Panc1 (cell line): Measurements from ENCODE around the gene STYXL1. TPM values are rescaled to one million over a fixed set of nuclear protein-coding genes. Genes with fewer than 3 reads are reported as not detected.

Experiments used
- ATAC-seq: fragments of 200-7000 bp; cut with Tn5 transposase; 2 replicates; pipeline ENCODE4 v1.9.1; 2020; ENCODE audit warnings: mild to moderate bottlenecking, moderate library complexity
- BruUV-seq: library from RNA; stranded (reverse); fragments of 400-500 nt; replicated peaks from 2 replicates; lab custom pipeline; 2021; lab: Mats Ljungman, UMichigan
- CTCF ChIA-PET: fragments of 300-600 bp; sonication (Branson Sonifier 250); formaldehyde crosslinking; loops from one replicate; lab custom pipeline; 2022; ENCODE audit warnings: antibody characterized with exemption; lab: Charles Lee
- POLR2A ChIA-PET: fragments of 300-600 bp; sonication (Branson Sonifier 250); formaldehyde crosslinking; loops from one replicate; lab custom pipeline; 2022; ENCODE audit warnings: antibody characterized with exemption; lab: Charles Lee
- DNase-seq: peaks from one replicate; pipeline ENCODE4 v3.0.0-alpha.2; 2010; ENCODE audit warnings: low read depth, low spot score
- H3K27ac ChIP-seq: 2 replicates; pipeline ENCODE4 v1.5.1; 2011; ENCODE audit warnings: mild to moderate bottlenecking, low read length, inconsistent platforms
- H3K27me3 ChIP-seq: fragments of 200-500 bp; sonication (Bioruptor generic); 2 replicates; pipeline ENCODE4 v1.6.0; 2014; ENCODE audit warnings: low read length, inconsistent platforms; ENCODE audit not compliant: control insufficient read depth, insufficient read depth
- H3K36me3 ChIP-seq: fragments of 200-500 bp; sonication (Bioruptor generic); 2 replicates; pipeline ENCODE4 v1.5.1; 2014; ENCODE audit warnings: inconsistent platforms, mild to moderate bottlenecking, low read length, moderate library complexity; ENCODE audit not compliant: control insufficient read depth, insufficient read depth
- H3K4me1 ChIP-seq: 2 replicates; pipeline ENCODE4 v1.5.1; 2011; ENCODE audit warnings: inconsistent platforms, mild to moderate bottlenecking, low read length, moderate library complexity; ENCODE audit not compliant: control insufficient read depth, insufficient read depth
- H3K4me3 ChIP-seq, 2 experiments: 2 replicates each; pipeline ENCODE4 v1.5.1; 2011 to 2012; ENCODE audit warnings: low read depth in 2 of 2, low read length in 2 of 2, mild to moderate bottlenecking in 2 of 2, inconsistent platforms in 1 of 2, moderate library complexity in 1 of 2
- H3K9me3 ChIP-seq: fragments of 200-500 bp; sonication (Bioruptor generic); 2 replicates; pipeline ENCODE4 v1.5.1; 2014; ENCODE audit warnings: low read depth, mild to moderate bottlenecking, inconsistent platforms, low read length, moderate library complexity; ENCODE audit not compliant: control insufficient read depth, insufficient read depth
- POLR2AphosphoS5 ChIP-seq: IDR thresholded peaks from 2 replicates; pipeline ENCODE4 v1.6.1; 2012; ENCODE audit warnings: mild to moderate bottlenecking, low read depth, low read length, moderate library complexity
- SIN3A ChIP-seq: IDR thresholded peaks from 2 replicates; pipeline ENCODE4 v1.6.1; 2012; ENCODE audit warnings: low read depth, mild to moderate bottlenecking, low read length, moderate library complexity, borderline replicate concordance; ENCODE audit not compliant: insufficient read depth
- TCF7L2 ChIP-seq: IDR thresholded peaks from 2 replicates; pipeline ENCODE4 v1.6.1; 2011; ENCODE audit warnings: mild to moderate bottlenecking, low read depth, low read length, inconsistent platforms
- in situ Hi-C: cut with HindIII; loops from 2 replicates; pipeline ENCODE4 v1.10.0; 2016; ENCODE audit warnings: low sequenced_read_pairs, low pct_unique_long_range_greater_than_20kb
- intact Hi-C: fragments of 100-400 bp; cut with micrococcal nuclease; formaldehyde crosslinking; loops from one replicate; pipeline ENCODE4 v1.10.0; 2022; ENCODE audit not compliant: unreplicated experiment
- total RNA-seq: library from RNA; stranded (reverse); gene quantifications from one replicate; pipeline ENCODE4 v1.2.1, GENCODE V29; 2021; ENCODE audit not compliant: unreplicated experiment
- TF ChIP-seq, protein P1 (sequence below): fragments of 450-650 bp; IDR thresholded peaks from 2 replicates; pipeline ENCODE4 v1.5.1; 2017; ENCODE audit warnings: mild to moderate bottlenecking
- TF ChIP-seq, protein P2 (sequence below), 2 experiments: IDR thresholded peaks; 2 replicates each; pipeline ENCODE4 v1.6.1; 2011 to 2012; ENCODE audit warnings: low read depth in 2 of 2, control low read depth in 1 of 2, low read length in 1 of 2, mild to moderate bottlenecking in 1 of 2, moderate library complexity in 1 of 2; ENCODE audit not compliant: insufficient read depth in 1 of 2

STYXL1 gene
- total RNA-seq, 1 experiment from 2014 or later: 57.6 TPM

DNA sequence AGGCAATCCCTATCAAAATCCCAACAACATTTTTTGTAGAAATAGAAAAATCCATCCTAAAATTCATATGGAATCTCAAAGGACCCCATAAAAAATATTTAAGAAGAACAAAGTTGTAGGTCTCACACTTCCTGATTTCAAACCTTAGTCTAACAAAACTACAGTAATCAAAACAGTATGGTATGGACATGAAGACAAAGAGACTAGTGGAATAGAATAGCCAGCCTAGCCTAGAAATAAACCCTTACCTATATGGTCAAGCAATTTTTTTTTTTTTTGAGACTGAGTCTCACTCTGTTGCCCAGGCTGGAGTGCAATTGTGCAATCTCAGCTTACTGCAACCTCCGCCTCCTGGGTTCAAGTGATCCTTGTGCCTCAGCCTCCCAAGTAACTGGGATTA lies 49.8 kb downstream of the STYXL1 start:
- intact Hi-C loops: loop anchor here (10.0 kb wide), 1 partner anchor 123 kb away; the partner anchor contains the start of gene RHBDD2
- in situ Hi-C loops: no loop called here
- CTCF ChIA-PET: no interaction called here

DNA sequence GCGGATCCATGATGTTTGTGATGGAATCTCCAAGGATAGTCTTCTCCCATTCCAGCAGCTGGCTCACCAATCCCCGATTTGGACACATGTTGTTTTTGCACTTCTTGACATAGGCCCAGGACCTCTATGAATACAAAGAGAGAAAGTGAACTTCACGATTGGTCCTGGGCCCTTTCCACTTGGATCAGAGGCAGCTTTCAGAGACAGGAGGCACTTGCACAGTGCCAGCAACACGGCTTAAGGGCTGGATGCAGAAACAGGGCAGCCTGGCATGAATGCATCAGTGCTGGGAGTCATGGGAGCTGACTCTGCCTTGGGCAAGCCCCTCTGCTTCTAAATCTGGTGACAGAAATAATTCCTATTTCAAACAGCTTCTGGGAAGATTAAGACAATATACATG lies 51.3 kb downstream of the STYXL1 start:
- TF ChIP-seq, protein P1, sequence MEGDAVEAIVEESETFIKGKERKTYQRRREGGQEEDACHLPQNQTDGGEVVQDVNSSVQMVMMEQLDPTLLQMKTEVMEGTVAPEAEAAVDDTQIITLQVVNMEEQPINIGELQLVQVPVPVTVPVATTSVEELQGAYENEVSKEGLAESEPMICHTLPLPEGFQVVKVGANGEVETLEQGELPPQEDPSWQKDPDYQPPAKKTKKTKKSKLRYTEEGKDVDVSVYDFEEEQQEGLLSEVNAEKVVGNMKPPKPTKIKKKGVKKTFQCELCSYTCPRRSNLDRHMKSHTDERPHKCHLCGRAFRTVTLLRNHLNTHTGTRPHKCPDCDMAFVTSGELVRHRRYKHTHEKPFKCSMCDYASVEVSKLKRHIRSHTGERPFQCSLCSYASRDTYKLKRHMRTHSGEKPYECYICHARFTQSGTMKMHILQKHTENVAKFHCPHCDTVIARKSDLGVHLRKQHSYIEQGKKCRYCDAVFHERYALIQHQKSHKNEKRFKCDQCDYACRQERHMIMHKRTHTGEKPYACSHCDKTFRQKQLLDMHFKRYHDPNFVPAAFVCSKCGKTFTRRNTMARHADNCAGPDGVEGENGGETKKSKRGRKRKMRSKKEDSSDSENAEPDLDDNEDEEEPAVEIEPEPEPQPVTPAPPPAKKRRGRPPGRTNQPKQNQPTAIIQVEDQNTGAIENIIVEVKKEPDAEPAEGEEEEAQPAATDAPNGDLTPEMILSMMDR: no peak
- TF ChIP-seq POLR2AphosphoS5 (no peak), SIN3A (no peak), TCF7L2 (no peak)
- TF ChIP-seq, protein P2, sequence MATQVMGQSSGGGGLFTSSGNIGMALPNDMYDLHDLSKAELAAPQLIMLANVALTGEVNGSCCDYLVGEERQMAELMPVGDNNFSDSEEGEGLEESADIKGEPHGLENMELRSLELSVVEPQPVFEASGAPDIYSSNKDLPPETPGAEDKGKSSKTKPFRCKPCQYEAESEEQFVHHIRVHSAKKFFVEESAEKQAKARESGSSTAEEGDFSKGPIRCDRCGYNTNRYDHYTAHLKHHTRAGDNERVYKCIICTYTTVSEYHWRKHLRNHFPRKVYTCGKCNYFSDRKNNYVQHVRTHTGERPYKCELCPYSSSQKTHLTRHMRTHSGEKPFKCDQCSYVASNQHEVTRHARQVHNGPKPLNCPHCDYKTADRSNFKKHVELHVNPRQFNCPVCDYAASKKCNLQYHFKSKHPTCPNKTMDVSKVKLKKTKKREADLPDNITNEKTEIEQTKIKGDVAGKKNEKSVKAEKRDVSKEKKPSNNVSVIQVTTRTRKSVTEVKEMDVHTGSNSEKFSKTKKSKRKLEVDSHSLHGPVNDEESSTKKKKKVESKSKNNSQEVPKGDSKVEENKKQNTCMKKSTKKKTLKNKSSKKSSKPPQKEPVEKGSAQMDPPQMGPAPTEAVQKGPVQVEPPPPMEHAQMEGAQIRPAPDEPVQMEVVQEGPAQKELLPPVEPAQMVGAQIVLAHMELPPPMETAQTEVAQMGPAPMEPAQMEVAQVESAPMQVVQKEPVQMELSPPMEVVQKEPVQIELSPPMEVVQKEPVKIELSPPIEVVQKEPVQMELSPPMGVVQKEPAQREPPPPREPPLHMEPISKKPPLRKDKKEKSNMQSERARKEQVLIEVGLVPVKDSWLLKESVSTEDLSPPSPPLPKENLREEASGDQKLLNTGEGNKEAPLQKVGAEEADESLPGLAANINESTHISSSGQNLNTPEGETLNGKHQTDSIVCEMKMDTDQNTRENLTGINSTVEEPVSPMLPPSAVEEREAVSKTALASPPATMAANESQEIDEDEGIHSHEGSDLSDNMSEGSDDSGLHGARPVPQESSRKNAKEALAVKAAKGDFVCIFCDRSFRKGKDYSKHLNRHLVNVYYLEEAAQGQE (IDR thresholded peaks at IDR 0.05; ENCODE audit: insufficient read depth in 1 of 2, low read depth in 2 of 2, low read length in 1 of 2): no peak
- CTCF ChIA-PET: interaction anchor here (0.6 kb wide), 1 partner anchor 69 kb away, joined by 10 read pairs; no protein-coding TSS in a partner anchor
- intact Hi-C loops: loop anchor here (10.0 kb wide), 1 partner anchor 122 kb away; the partner anchor contains the start of gene RHBDD2

More for the DNA sequence above, 49.8 kb downstream of the STYXL1 start:
- Histone ChIP-seq H3K36me3 (peaks cover 2% of the 10 kb centered on the region; the same call in 1 of the 2 replicates), H3K27ac (no peak overlapping the region), H3K4me3 (no peak overlapping the region), H3K27me3 (no peaks in the 10 kb centered on the region), H3K9me3 (no peaks in the 10 kb centered on the region), H3K4me1 (peaks cover 11% of the 10 kb centered on the region)
- DNase-seq (no peak), ATAC-seq (no peak)
- no peak for TF ChIP-seq POLR2AphosphoS5
- TF ChIP-seq TCF7L2: no peak
- TF ChIP-seq, protein P1: no peak
- TF ChIP-seq SIN3A: no peak
- TF ChIP-seq, protein P2 (IDR thresholded peaks at IDR 0.05; ENCODE audit: insufficient read depth in 1 of 2, low read depth in 2 of 2, low read length in 1 of 2): no peak
- no TSS peak for BruUV-seq
- POLR2A ChIA-PET: no interaction called here

More for the DNA sequence above, 51.3 kb downstream of the STYXL1 start:
- ATAC-seq: no peak
- no TSS peak for BruUV-seq
- Histone ChIP-seq H3K27me3 (no peaks in the 10 kb centered on the region), H3K4me3 (no peak overlapping the region), H3K9me3 (no peaks in the 10 kb centered on the region), H3K36me3 (no peaks in the 10 kb centered on the region), H3K4me1 (peaks cover 12% of the 10 kb centered on the region), H3K27ac (no peak overlapping the region)
- no peak for DNase-seq
- POLR2A ChIA-PET: no interaction called here
- in situ Hi-C loops: no loop called here
